GM12891 (cell line): ENCODE data around the gene SMS.

Experiments
- POLR2A ChIP-seq: IDR thresholded peaks from 2 replicates; pipeline ENCODE4 v1.6.1; 2011; ENCODE audit warnings: low read depth, low read length, control low read depth
- POLR2AphosphoS5 ChIP-seq: IDR thresholded peaks from 2 replicates; pipeline ENCODE4 v1.6.1; 2011; ENCODE audit warnings: low read depth, low read length, control low read depth
- TAF1 ChIP-seq: IDR thresholded peaks from 2 replicates; pipeline ENCODE4 v1.6.1; 2011; ENCODE audit warnings: low read depth, low read length, control low read depth

GRCh38 chrX:22043872-22044271, 103.4 kb downstream of the SMS start:
- no peak for TF ChIP-seq POLR2A
- no peak for TF ChIP-seq POLR2AphosphoS5
- TF ChIP-seq TAF1, result no peak
